Mesodermal cell (in vitro differentiated cells): Measurements from ENCODE around the gene CHADL.

Source experiments
- H3K27ac ChIP-seq: 2 replicates; pipeline ENCODE4 v1.7.0; 2013; ENCODE audit warnings: mild to moderate bottlenecking, low read depth, low read length, moderate library complexity; ENCODE audit not compliant: severe bottlenecking
- H3K36me3 ChIP-seq: 2 replicates; pipeline ENCODE4 v1.7.1; 2013; ENCODE audit warnings: mild to moderate bottlenecking, low read length, moderate library complexity; ENCODE audit not compliant: control insufficient read depth, insufficient read depth
- H3K4me1 ChIP-seq: one replicate; pipeline ENCODE4 v1.7.1; 2013; ENCODE audit warnings: mild to moderate bottlenecking, low read length; ENCODE audit not compliant: insufficient read depth, control insufficient read depth, poor library complexity, severe bottlenecking
- H3K4me3 ChIP-seq: 2 replicates; pipeline ENCODE4 v1.7.0; 2013; ENCODE audit warnings: low read length, control low read depth, mild to moderate bottlenecking; ENCODE audit not compliant: insufficient read depth, poor library complexity, severe bottlenecking; ENCODE audit errors: extremely low read depth
- H3K9me3 ChIP-seq: 2 replicates; pipeline ENCODE4 v1.7.1; 2013; ENCODE audit warnings: mild to moderate bottlenecking, low read length, moderate library complexity; ENCODE audit not compliant: control insufficient read depth
- WGBS, 2 experiments: methylation state at CpG; one replicate each; pipeline ENCODE4 v1.1.5; 2013; ENCODE audit warnings: missing lambda C conversion rate in 2 of 2; ENCODE audit not compliant: insufficient coverage in 2 of 2; 5-methylcytosine and 5-hydroxymethylcytosine counted together

Gene CHADL

GRCh38 chr22:41229730-41230400 lies 10.9 kb downstream of the CHADL start:
- 92 to 94% methylated on average over 6 to 10 of the region's 17 CpGs for WGBS, 2 experiments
- no peaks in the 10 kb centered on the region for H3K4me1 ChIP-seq
- H3K36me3 ChIP-seq = peaks cover 38% of the 10 kb centered on the region
- H3K4me3 ChIP-seq = no peak overlapping the region
- H3K9me3 ChIP-seq = no peaks in the 10 kb centered on the region
- H3K27ac ChIP-seq = no peak overlapping the region

- Histone ChIP-seq H3K4me3 (no peak overlapping the region), H3K36me3 (peaks cover 45% of the 10 kb centered on the region), H3K9me3 (no peaks in the 10 kb centered on the region), H3K27ac (no peak overlapping the region), H3K4me1 (no peaks in the 10 kb centered on the region)
- WGBS, 2 experiments = 95 to 100% methylated on average over 3 to 5 of the region's 6 CpGs
These were observed 11.5 kb downstream of the CHADL start for GRCh38 chr22:41229215-41229614.

- 94 to 96% methylated on average over 18 to 21 of the region's 26 CpGs for WGBS, 2 experiments
- Histone ChIP-seq H3K36me3 (peaks cover 65% of the 10 kb centered on the region), H3K27ac (no peak overlapping the region)
These were observed 13.7 kb downstream of the CHADL start for GRCh38 chr22:41226723-41227655.

GRCh38 chr22:41223535-41223934 lies 17.2 kb downstream of the CHADL start:
- no peak overlapping the region for H3K4me3 ChIP-seq
- H3K27ac ChIP-seq = no peak overlapping the region
- H3K4me1 ChIP-seq = no peaks in the 10 kb centered on the region
- no peaks in the 10 kb centered on the region for H3K9me3 ChIP-seq
- 91 to 97% methylated on average over 4 to 5 of the region's 7 CpGs for WGBS, 2 experiments
- H3K36me3 ChIP-seq = peaks cover 75% of the 10 kb centered on the region

More at GRCh38 chr22:41226723-41227655, 13.7 kb downstream of the CHADL start:
- Histone ChIP-seq H3K4me1 (no peaks in the 10 kb centered on the region), H3K9me3 (no peaks in the 10 kb centered on the region), H3K4me3 (no peak overlapping the region)

- H3K4me1 ChIP-seq = no peaks in the 10 kb centered on the region
- no peak overlapping the region for H3K4me3 ChIP-seq
- no peak overlapping the region for H3K27ac ChIP-seq
- H3K36me3 ChIP-seq = peaks cover 73% of the 10 kb centered on the region
- 89% methylated on average over 8 of the region's 9 CpGs for WGBS, 2 experiments
- H3K9me3 ChIP-seq = no peaks in the 10 kb centered on the region
These were observed 17.8 kb downstream of the CHADL start for GRCh38 chr22:41222846-41223507.

- Histone ChIP-seq H3K36me3 (peaks cover 62% of the 10 kb centered on the region), H3K4me3 (no peak overlapping the region), H3K9me3 (peaks cover 5% of the 10 kb centered on the region), H3K4me1 (peaks cover 11% of the 10 kb centered on the region), H3K27ac (peak overlapping the region; percentile 83)
- WGBS, 2 experiments = 63 to 78% methylated on average over 11 to 14 of the region's 16 CpGs
These were observed 23.1 kb downstream of the CHADL start for GRCh38 chr22:41217553-41218157.

GRCh38 chr22:41216984-41217383 lies 23.7 kb downstream of the CHADL start:
- Histone ChIP-seq H3K27ac (peak overlapping the region; percentile 83), H3K4me3 (no peak overlapping the region), H3K4me1 (peaks cover 11% of the 10 kb centered on the region), H3K36me3 (peaks cover 60% of the 10 kb centered on the region), H3K9me3 (peaks cover 5% of the 10 kb centered on the region)
- WGBS, 2 experiments = 78 to 82% methylated on average over 8 to 11 of the region's 13 CpGs

- H3K9me3 ChIP-seq = peaks cover 5% of the 10 kb centered on the region
- H3K27ac ChIP-seq = no peak overlapping the region
- no peak overlapping the region for H3K4me3 ChIP-seq
- H3K36me3 ChIP-seq = peaks cover 58% of the 10 kb centered on the region
- H3K4me1 ChIP-seq = peaks cover 11% of the 10 kb centered on the region
- WGBS, 2 experiments = 98 to 100% methylated on average over 6 of the region's 7 CpGs
These were observed 24.8 kb downstream of the CHADL start for GRCh38 chr22:41215926-41216325.

GRCh38 chr22:41215409-41215808 lies 25.3 kb downstream of the CHADL start:
- peaks cover 63% of the 10 kb centered on the region for H3K36me3 ChIP-seq
- no peak overlapping the region for H3K27ac ChIP-seq
- no peak overlapping the region for H3K4me3 ChIP-seq
- peaks cover 5% of the 10 kb centered on the region for H3K9me3 ChIP-seq
- peaks cover 11% of the 10 kb centered on the region for H3K4me1 ChIP-seq
- 94 to 98% methylated on average over 10 of the region's 10 CpGs for WGBS, 2 experiments

- Histone ChIP-seq H3K27ac (no peak overlapping the region), H3K4me1 (no peaks in the 10 kb centered on the region), H3K36me3 (peaks cover 24% of the 10 kb centered on the region), H3K4me3 (no peak overlapping the region), H3K9me3 (no peaks in the 10 kb centered on the region)
- WGBS, 2 experiments = 94 to 100% methylated on average over 4 to 7 of the region's 9 CpGs
These were observed 34.0 kb downstream of the CHADL start for GRCh38 chr22:41206719-41207118.
